IMR-90 (cell line): ENCODE results near the gene BLVRA.

Experiments used
- FOS ChIP-seq: fragments of 150-350 bp; IDR thresholded peaks from 2 replicates; pipeline ENCODE4 v1.6.1; 2016; ENCODE audit warnings: low read depth, low read length
- POLR2A ChIP-seq: IDR thresholded peaks from 2 replicates; pipeline ENCODE4 v1.6.1; 2012; ENCODE audit warnings: mild to moderate bottlenecking, low read depth, low read length
- RAD21 ChIP-seq: IDR thresholded peaks from 2 replicates; pipeline ENCODE4 v1.6.1; 2012; ENCODE audit warnings: low read length, improper control_type of control experiment
- RCOR1 ChIP-seq: IDR thresholded peaks from 2 replicates; pipeline ENCODE4 v1.6.1; 2012; ENCODE audit warnings: mild to moderate bottlenecking, low read length, improper control_type of control experiment; ENCODE audit not compliant: insufficient replicate concordance
- RFX5 ChIP-seq: IDR thresholded peaks from 2 replicates; pipeline ENCODE4 v1.8.0; 2012; ENCODE audit warnings: low read depth, mild to moderate bottlenecking, low read length, moderate library complexity
- SMC3 ChIP-seq: fragments of 150-350 bp; IDR thresholded peaks from 2 replicates; pipeline ENCODE4 v1.6.1; 2016; ENCODE audit warnings: low read depth, mild to moderate bottlenecking, antibody characterized with exemption, low read length, moderate library complexity
- TF ChIP-seq, protein P1 (sequence below): conservative IDR thresholded peaks from 2 replicates; pipeline ENCODE4 v1.5.1; 2012; ENCODE audit warnings: mild to moderate bottlenecking, low read depth, low read length, improper control_type of control experiment
- TF ChIP-seq, protein P2 (sequence below): fragments of 150-350 bp; IDR thresholded peaks from 2 replicates; pipeline ENCODE4 v1.6.1; 2016; ENCODE audit warnings: low read depth, mild to moderate bottlenecking, low read length, moderate library complexity, borderline replicate concordance

DNA sequence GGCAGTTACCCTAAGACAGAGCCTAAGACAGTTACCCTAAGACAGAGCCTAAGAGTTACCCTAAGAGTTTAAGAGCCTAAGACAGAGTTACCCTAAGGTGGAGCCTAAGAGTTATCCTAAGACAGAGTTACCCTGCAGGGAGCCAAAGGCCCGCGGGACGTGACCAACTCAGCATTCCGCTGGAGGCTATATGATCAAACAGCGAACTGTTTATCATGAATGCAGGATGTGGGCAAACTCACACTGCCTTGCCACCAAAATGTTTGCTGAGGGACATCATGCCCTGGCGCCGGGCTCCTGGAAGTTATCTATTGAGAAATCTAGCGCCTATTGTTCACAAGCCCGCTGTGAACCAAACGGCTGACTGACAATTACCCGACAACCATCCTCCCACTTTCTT, 49.9 kb downstream of the BLVRA start:
- TF ChIP-seq, protein P1, sequence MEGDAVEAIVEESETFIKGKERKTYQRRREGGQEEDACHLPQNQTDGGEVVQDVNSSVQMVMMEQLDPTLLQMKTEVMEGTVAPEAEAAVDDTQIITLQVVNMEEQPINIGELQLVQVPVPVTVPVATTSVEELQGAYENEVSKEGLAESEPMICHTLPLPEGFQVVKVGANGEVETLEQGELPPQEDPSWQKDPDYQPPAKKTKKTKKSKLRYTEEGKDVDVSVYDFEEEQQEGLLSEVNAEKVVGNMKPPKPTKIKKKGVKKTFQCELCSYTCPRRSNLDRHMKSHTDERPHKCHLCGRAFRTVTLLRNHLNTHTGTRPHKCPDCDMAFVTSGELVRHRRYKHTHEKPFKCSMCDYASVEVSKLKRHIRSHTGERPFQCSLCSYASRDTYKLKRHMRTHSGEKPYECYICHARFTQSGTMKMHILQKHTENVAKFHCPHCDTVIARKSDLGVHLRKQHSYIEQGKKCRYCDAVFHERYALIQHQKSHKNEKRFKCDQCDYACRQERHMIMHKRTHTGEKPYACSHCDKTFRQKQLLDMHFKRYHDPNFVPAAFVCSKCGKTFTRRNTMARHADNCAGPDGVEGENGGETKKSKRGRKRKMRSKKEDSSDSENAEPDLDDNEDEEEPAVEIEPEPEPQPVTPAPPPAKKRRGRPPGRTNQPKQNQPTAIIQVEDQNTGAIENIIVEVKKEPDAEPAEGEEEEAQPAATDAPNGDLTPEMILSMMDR, result no peak
- TF ChIP-seq POLR2A, result no peak
- no peak for TF ChIP-seq RFX5
- TF ChIP-seq, protein P2, sequence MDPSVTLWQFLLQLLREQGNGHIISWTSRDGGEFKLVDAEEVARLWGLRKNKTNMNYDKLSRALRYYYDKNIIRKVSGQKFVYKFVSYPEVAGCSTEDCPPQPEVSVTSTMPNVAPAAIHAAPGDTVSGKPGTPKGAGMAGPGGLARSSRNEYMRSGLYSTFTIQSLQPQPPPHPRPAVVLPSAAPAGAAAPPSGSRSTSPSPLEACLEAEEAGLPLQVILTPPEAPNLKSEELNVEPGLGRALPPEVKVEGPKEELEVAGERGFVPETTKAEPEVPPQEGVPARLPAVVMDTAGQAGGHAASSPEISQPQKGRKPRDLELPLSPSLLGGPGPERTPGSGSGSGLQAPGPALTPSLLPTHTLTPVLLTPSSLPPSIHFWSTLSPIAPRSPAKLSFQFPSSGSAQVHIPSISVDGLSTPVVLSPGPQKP, result no peak
- TF ChIP-seq RAD21, result no peak
- TF ChIP-seq RCOR1, result no peak
- no peak for TF ChIP-seq FOS
- TF ChIP-seq SMC3, result no peak
